Central memory CD4-positive, alpha-beta T cell (primary cell): Measurements from ENCODE around the gene ERICH4.
"Not testable (repeated sequence)": the region's sequence is repeated elsewhere in the genome, so short reads cannot be mapped to it uniquely, and the experiment has no call there.

Experiments
- DNase-seq: peaks from one replicate; pipeline ENCODE4 v3.0.0; 2022

Gene ERICH4

DNA sequence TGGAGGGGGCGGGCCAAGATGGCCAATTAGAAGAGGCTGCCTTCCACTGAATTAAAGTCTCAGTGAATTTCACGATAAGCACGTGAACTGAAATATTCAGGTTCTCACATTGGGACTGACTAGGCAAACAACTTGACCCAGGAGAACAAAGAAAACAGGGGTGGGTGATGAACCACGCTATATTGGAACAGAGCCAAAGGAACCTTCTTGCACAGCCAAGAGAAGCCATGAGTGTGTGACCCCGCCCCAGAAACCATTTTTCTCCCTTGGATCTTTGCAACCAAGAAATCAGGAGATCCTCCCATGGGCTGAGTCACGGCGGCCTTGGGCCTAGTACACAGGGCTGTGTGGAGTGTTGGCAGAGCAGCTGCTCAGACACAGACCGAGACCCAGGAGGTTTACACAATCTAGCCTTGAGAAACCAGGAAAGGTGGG, 36.8 kb downstream of the ERICH4 start:
- no peak for DNase-seq

DNA sequence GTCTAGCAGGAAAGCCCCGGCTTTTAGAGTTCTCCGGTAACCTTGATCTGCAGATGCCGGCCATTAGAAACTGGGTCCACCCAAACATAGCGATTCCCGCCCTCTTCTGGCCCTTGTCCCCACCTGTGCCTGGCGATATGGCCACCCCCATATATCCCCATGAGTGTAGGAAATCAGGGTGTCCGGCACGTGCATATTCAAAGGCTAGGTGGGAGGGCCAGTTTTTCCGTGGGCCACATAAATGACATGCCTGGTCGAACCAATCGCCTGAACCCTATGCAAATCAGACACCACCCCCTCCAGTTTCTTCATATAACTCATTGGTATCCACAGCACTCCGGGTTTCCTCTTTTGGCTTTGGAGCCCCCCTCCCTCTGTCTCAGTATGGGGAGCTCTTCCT, 37.4 kb downstream of the ERICH4 start:
- DNase-seq: no peak

DNA sequence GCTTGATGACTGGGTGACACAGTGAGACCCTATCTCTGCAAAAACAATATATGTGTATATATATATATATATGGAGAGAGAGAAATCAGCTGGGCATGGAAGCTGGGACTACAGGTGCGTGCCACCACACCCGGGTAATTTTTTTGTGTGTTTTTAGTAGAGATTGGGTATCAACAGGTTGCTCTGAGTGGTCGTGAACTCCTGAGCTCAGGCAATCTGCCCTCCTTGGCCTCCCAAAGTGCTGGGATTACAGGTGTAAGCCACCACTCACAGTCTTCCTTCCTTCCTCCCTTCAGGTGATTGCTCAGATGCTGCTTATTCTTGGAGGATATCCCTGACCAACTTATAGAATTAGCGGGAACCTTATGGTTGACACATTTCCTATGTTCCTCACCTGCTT, 41.9 kb downstream of the ERICH4 start:
- DNase-seq: no peak

DNA sequence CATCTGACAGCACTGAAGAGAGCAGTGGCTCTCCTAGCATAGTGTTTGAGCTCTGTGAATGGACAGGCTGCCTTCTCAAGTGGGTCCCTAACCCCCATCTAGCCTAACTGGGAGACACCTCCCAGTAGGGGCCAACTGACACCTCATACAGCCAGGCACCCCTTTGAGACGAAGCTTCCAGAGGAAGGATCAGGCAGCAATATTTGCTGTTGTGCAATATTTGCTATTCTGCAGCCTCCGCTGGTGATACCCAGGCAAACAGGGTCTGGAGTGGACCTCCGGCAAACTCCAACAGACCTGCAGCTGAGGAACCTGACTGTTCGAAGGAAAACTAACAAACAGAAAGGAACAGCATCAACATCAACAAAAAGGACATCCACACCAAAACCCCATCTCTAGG, 44.0 kb downstream of the ERICH4 start:
- not testable (repeated sequence) for DNase-seq

DNA sequence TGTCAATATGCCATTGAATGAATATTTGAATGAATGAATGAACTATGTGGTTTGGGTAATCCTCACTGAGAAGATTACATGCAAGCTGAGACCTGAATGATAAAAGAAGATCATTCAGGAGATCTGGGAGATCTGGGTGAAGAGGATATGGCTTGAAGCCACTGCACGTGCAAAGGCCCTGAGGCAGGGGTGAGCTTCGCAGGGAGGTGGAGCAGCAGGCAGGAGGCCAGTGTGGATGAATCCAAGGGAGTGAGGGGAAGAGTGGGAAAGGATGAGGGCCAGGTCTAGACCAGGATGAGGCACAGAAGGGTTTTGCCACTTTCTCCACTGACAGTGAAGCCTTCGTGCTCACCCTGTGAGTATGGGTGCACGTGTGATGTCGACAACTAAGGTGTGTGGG, 49.9 kb downstream of the ERICH4 start:
- no peak for DNase-seq
